Gastroesophageal sphincter (tissue), 4 donors: Measurements from ENCODE around the gene LRRC47. TPM values are rescaled to one million over a fixed set of nuclear protein-coding genes. Genes with fewer than 3 reads are reported as not detected.
A peak's percentile ranks its signal among the peaks of the same experiment; 100 is the strongest.

ENCODE experiments used
- ATAC-seq: fragments of 150-250 bp; one replicate; pipeline ENCODE4 v1.9.1; 2016; ENCODE audit warnings: mild to moderate bottlenecking, moderate library complexity
- H3K27ac ChIP-seq, 4 donors: fragments of 200-600 bp; sonication (generic) in 3 of 4; 1 replicate in 3 of 4; 2 replicates in 1 of 4; pipeline ENCODE4 v1.5.1; 2016 to 2019
- H3K27me3 ChIP-seq: fragments of 200-600 bp; sonication (generic); one replicate; pipeline ENCODE4 v1.5.1; 2019
- H3K36me3 ChIP-seq, 2 donors: fragments of 200-600 bp; sonication (generic); one replicate each; pipeline ENCODE4 v1.5.1; 2019; ENCODE audit warnings: control low read depth in 1 of 2
- H3K4me1 ChIP-seq, 3 donors: fragments of 200-600 bp; sonication (generic); 1 replicate in 2 of 3; 2 replicates in 1 of 3; pipeline ENCODE4 v1.5.1; 2016 to 2019; ENCODE audit warnings: control low read depth in 2 of 3
- H3K4me3 ChIP-seq, 2 donors: fragments of 200-600 bp; sonication (generic); one replicate each; pipeline ENCODE4 v1.5.1; 2019; ENCODE audit warnings: mild to moderate bottlenecking in 1 of 2, moderate library complexity in 1 of 2
- H3K9me3 ChIP-seq, 3 donors: fragments of 200-600 bp; sonication (generic); one replicate each; pipeline ENCODE4 v1.5.1; 2017 to 2019; ENCODE audit warnings: control low read depth in 2 of 3
- CTCF ChIP-seq, 4 experiments: fragments of 200-600 bp in 2 of 4; fragments of 450-650 bp in 2 of 4; sonication (generic) in 1 of 4; IDR thresholded peaks; one replicate each; pipeline ENCODE4 v1.5.1; 2017 to 2019; ENCODE audit warnings: antibody characterized with exemption in 4 of 4, mild to moderate bottlenecking in 2 of 4, moderate library complexity in 2 of 4
- EP300 ChIP-seq: sonication (generic); formaldehyde crosslinking; IDR thresholded peaks from one replicate; pipeline ENCODE4 v1.6.1; 2017; ENCODE audit warnings: antibody characterized with exemption, mild to moderate bottlenecking
- POLR2A ChIP-seq, 2 donors: fragments of 450-650 bp; IDR thresholded peaks; one replicate each; pipeline ENCODE4 v1.6.1; 2017; ENCODE audit warnings: antibody characterized with exemption in 2 of 2, mild to moderate bottlenecking in 2 of 2, moderate library complexity in 1 of 2
- POLR2AphosphoS5 ChIP-seq: sonication (generic); formaldehyde crosslinking; IDR thresholded peaks from one replicate; pipeline ENCODE4 v1.6.1; 2017; ENCODE audit warnings: antibody characterized with exemption
- WGBS, 2 donors: methylation state at CpG; one replicate each; pipeline ENCODE4 v1.1.5; 2018; ENCODE audit warnings: low coverage in 1 of 2; 5-methylcytosine and 5-hydroxymethylcytosine counted together
- small RNA-seq, 4 donors: library from RNA; depleted of rRNA; stranded (forward); fragments of <200 nt; gene quantifications; one replicate each; pipeline ENCODE3, GENCODE V24; 2016
- total RNA-seq, 4 donors: library from RNA; depleted of rRNA; stranded (reverse); fragments of >200 nt; gene quantifications; one replicate each; pipeline ENCODE4 v1.1.0, GENCODE V29; 2016

LRRC47 gene
- total RNA-seq, 4 donors from 2014 or later, result 36.5 to 47.9 (median 46.5) TPM

- Histone ChIP-seq H3K27me3 (peaks cover 69% of the 10 kb centered on the region), H3K4me3 (no peak overlapping the region), H3K27ac (no peak overlapping the region), H3K4me1 (peaks cover 0 to 15% (median 0%) of the 10 kb centered on the region in 3 donors), H3K9me3 (no peaks in the 10 kb centered on the region), H3K36me3 (peaks cover 0 to 28% of the 10 kb centered on the region in 2 donors)
- peak; percentile 20 for ATAC-seq
- WGBS, 2 donors, result 33% methylated on average over 1 of the region's 25 CpGs; no CpG with 5 or more reads in 1 of the 2 donors
- TF ChIP-seq EP300, result no peak
Observed at GRCh38 chr1:3731583-3732433, 64.5 kb downstream of the LRRC47 start.

- no peaks in the 10 kb centered on the region for H3K9me3 ChIP-seq
- no peak overlapping the region for H3K4me3 ChIP-seq
- H3K27me3 ChIP-seq, result peaks cover 76% of the 10 kb centered on the region
- TF ChIP-seq POLR2AphosphoS5, result no peak
- WGBS, 2 donors, result 60% methylated on average over 2 of the region's 25 CpGs; no CpG with 5 or more reads in 1 of the 2 donors
- no peak for ATAC-seq
- H3K36me3 ChIP-seq, result peaks cover 0 to 16% of the 10 kb centered on the region in 2 donors
- no peak overlapping the region for H3K27ac ChIP-seq
- H3K4me1 ChIP-seq, result peaks cover 0 to 15% (median 0%) of the 10 kb centered on the region in 3 donors
Observed at GRCh38 chr1:3730543-3731247, 65.6 kb downstream of the LRRC47 start.

DNA sequence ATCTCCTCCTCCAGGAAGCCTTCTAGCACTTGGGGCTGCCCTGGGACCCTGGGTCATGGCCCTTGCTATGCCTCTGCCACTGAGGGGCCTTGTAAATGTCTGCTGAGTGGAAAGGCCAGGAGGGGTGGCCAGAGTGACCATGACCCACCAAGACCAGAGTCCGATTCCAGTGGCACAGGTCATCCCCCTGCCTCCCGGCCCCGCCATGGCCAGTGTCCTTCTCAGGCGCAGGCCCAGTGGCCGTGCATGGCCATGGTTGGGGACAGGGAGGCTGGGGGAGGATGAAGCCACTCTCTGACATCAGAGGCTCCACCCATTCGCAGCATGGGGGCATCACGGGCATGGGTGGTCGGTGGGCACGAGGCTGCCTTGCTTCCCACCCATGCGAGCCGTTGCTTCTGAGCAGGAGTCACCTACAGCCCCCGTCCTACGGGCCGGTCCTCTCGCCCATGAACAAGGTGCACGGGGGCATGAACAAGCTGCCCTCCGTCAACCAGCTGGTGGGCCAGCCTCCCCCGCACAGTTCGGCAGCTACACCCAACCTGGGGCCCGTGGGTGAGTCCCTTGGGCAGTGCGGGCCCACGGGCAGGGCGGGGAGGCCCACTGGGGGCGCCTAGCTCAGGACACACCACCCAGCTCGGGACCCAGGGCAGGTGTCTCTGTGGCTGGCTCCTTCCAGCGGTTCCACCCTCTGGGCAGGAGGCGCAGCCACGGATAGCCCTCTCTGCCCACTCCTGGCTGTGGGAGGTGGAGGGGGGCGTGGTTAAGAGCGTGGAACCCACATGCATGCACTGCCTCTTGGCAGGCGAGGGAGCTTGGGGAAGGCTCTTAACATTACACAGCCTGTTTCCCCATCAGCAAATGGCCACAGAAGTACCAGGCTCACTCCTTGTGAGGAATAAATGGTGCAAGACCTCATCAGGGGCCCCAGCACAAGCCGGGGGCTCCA, 66.4 kb downstream of the LRRC47 start:
- no peak overlapping the region for H3K4me3 ChIP-seq
- H3K27me3 ChIP-seq, result peaks cover 84% of the 10 kb centered on the region
- WGBS, 2 donors, result 50 to 80% methylated on average over 1 of the region's 32 CpGs
- peaks cover 0 to 8% of the 10 kb centered on the region in 2 donors for H3K36me3 ChIP-seq
- H3K4me1 ChIP-seq, result peaks cover 0 to 15% (median 0%) of the 10 kb centered on the region in 3 donors
- no peaks in the 10 kb centered on the region for H3K9me3 ChIP-seq
- no peak overlapping the region for H3K27ac ChIP-seq
- no peak for TF ChIP-seq CTCF (IDR thresholded peaks at IDR 0.05)
- TF ChIP-seq POLR2AphosphoS5, result no peak
- TF ChIP-seq POLR2A (IDR thresholded peaks at IDR 0.05), result no peak
- no peak for TF ChIP-seq EP300
- ATAC-seq, result no peak

Small RNA genes within 50 kb of the gene (small RNA-seq; reads per million reads assigned to genes)
- gene RF02197, result 0 reads per million in 4 donors
- 0 to 0.64 (median 0) reads per million in 4 donors for gene RN7SL574P

Other genes starting within 250 kb of the LRRC47 start
- gene MEGF6, start 185.0 kb downstream of the LRRC47 start, total RNA-seq, result 10 to 100 TPM in 2 of 4 donors, 1 to 10 TPM in 2; 4.7 to 15.5 (median 10.8) TPM
- 10 to 100 TPM; 38.2 to 52.1 (median 46.6) TPM for gene TPRG1L, start 171.5 kb downstream of the LRRC47 start, total RNA-seq
- 10 to 100 TPM; 10.3 to 21.7 (median 14.5) TPM for gene WRAP73, start 146.4 kb downstream of the LRRC47 start, total RNA-seq
- under 1 TPM in 2 of 4 donors, not detected in 2; 0.19 to 0.22 TPM for gene TP73, start 144.0 kb downstream of the LRRC47 start, total RNA-seq
- gene CCDC27, start 44.0 kb downstream of the LRRC47 start, total RNA-seq, result not detected
- gene SMIM1, start 23.7 kb downstream of the LRRC47 start, total RNA-seq, result 1 to 10 TPM in 3 of 4 donors, not detected in 1; 2.6 to 8.4 (median 4.7) TPM
- 10 to 100 TPM; 29.3 to 78.2 (median 41.8) TPM for gene CEP104, start 60.7 kb upstream of the LRRC47 start, total RNA-seq
- 10 to 100 TPM in 1 of 4 donors, 1 to 10 TPM in 3; 1.9 to 14.6 (median 7.7) TPM for gene DFFB, start 61.0 kb upstream of the LRRC47 start, total RNA-seq
- 10 to 100 TPM; 16.4 to 35.3 (median 26.7) TPM for gene C1orf174, start 103.8 kb upstream of the LRRC47 start, total RNA-seq